Panc1 (cell line): ENCODE data around the gene TANGO6. TPM values are rescaled to one million over a fixed set of nuclear protein-coding genes. Genes with fewer than 3 reads are reported as not detected.

ENCODE experiments used
- ATAC-seq: fragments of 200-7000 bp; cut with Tn5 transposase; 2 replicates; pipeline ENCODE4 v1.9.1; 2020; ENCODE audit warnings: mild to moderate bottlenecking, moderate library complexity
- BruUV-seq: library from RNA; stranded (reverse); fragments of 400-500 nt; replicated peaks from 2 replicates; lab custom pipeline; 2021; lab: Mats Ljungman, UMichigan
- CTCF ChIA-PET: fragments of 300-600 bp; sonication (Branson Sonifier 250); formaldehyde crosslinking; loops from one replicate; lab custom pipeline; 2022; ENCODE audit warnings: antibody characterized with exemption; lab: Charles Lee
- POLR2A ChIA-PET: fragments of 300-600 bp; sonication (Branson Sonifier 250); formaldehyde crosslinking; loops from one replicate; lab custom pipeline; 2022; ENCODE audit warnings: antibody characterized with exemption; lab: Charles Lee
- DNase-seq: peaks from one replicate; pipeline ENCODE4 v3.0.0-alpha.2; 2010; ENCODE audit warnings: low read depth, low spot score
- H3K27ac ChIP-seq: 2 replicates; pipeline ENCODE4 v1.5.1; 2011; ENCODE audit warnings: mild to moderate bottlenecking, low read length, inconsistent platforms
- H3K27me3 ChIP-seq: fragments of 200-500 bp; sonication (Bioruptor generic); 2 replicates; pipeline ENCODE4 v1.6.0; 2014; ENCODE audit warnings: low read length, inconsistent platforms; ENCODE audit not compliant: control insufficient read depth, insufficient read depth
- H3K36me3 ChIP-seq: fragments of 200-500 bp; sonication (Bioruptor generic); 2 replicates; pipeline ENCODE4 v1.5.1; 2014; ENCODE audit warnings: inconsistent platforms, mild to moderate bottlenecking, low read length, moderate library complexity; ENCODE audit not compliant: control insufficient read depth, insufficient read depth
- H3K4me1 ChIP-seq: 2 replicates; pipeline ENCODE4 v1.5.1; 2011; ENCODE audit warnings: inconsistent platforms, mild to moderate bottlenecking, low read length, moderate library complexity; ENCODE audit not compliant: control insufficient read depth, insufficient read depth
- H3K4me3 ChIP-seq, 2 experiments: 2 replicates each; pipeline ENCODE4 v1.5.1; 2011 to 2012; ENCODE audit warnings: low read depth in 2 of 2, low read length in 2 of 2, mild to moderate bottlenecking in 2 of 2, inconsistent platforms in 1 of 2, moderate library complexity in 1 of 2
- H3K9me3 ChIP-seq: fragments of 200-500 bp; sonication (Bioruptor generic); 2 replicates; pipeline ENCODE4 v1.5.1; 2014; ENCODE audit warnings: low read depth, mild to moderate bottlenecking, inconsistent platforms, low read length, moderate library complexity; ENCODE audit not compliant: control insufficient read depth, insufficient read depth
- CTCF ChIP-seq: fragments of 450-650 bp; IDR thresholded peaks from 2 replicates; pipeline ENCODE4 v1.5.1; 2017; ENCODE audit warnings: mild to moderate bottlenecking
- POLR2AphosphoS5 ChIP-seq: IDR thresholded peaks from 2 replicates; pipeline ENCODE4 v1.6.1; 2012; ENCODE audit warnings: mild to moderate bottlenecking, low read depth, low read length, moderate library complexity
- REST ChIP-seq, 2 experiments: IDR thresholded peaks; 2 replicates each; pipeline ENCODE4 v1.6.1; 2011 to 2012; ENCODE audit warnings: low read depth in 2 of 2, control low read depth in 1 of 2, low read length in 1 of 2, mild to moderate bottlenecking in 1 of 2, moderate library complexity in 1 of 2; ENCODE audit not compliant: insufficient read depth in 1 of 2
- SIN3A ChIP-seq: IDR thresholded peaks from 2 replicates; pipeline ENCODE4 v1.6.1; 2012; ENCODE audit warnings: low read depth, mild to moderate bottlenecking, low read length, moderate library complexity, borderline replicate concordance; ENCODE audit not compliant: insufficient read depth
- TCF7L2 ChIP-seq: IDR thresholded peaks from 2 replicates; pipeline ENCODE4 v1.6.1; 2011; ENCODE audit warnings: mild to moderate bottlenecking, low read depth, low read length, inconsistent platforms
- in situ Hi-C: cut with HindIII; loops from 2 replicates; pipeline ENCODE4 v1.10.0; 2016; ENCODE audit warnings: low sequenced_read_pairs, low pct_unique_long_range_greater_than_20kb
- intact Hi-C: fragments of 100-400 bp; cut with micrococcal nuclease; formaldehyde crosslinking; loops from one replicate; pipeline ENCODE4 v1.10.0; 2022; ENCODE audit not compliant: unreplicated experiment
- total RNA-seq: library from RNA; stranded (reverse); gene quantifications from one replicate; pipeline ENCODE4 v1.2.1, GENCODE V29; 2021; ENCODE audit not compliant: unreplicated experiment

TANGO6 gene
- total RNA-seq, 1 experiment from 2014 or later = 11.0 TPM

- BruUV-seq = no TSS peak
- no peak overlapping the region for H3K4me3 ChIP-seq
- DNase-seq (no peak), ATAC-seq (no peak)
- in situ Hi-C loops = no loop called here
- no peak overlapping the region for H3K27ac ChIP-seq
- no peaks in the 10 kb centered on the region for H3K27me3 ChIP-seq
- H3K36me3 ChIP-seq = no peaks in the 10 kb centered on the region
- H3K4me1 ChIP-seq = no peaks in the 10 kb centered on the region
- CTCF ChIA-PET = no interaction called here
- TF ChIP-seq POLR2AphosphoS5 (no peak), TCF7L2 (no peak), SIN3A (no peak), CTCF (no peak), REST (IDR thresholded peaks at IDR 0.05; ENCODE audit: insufficient read depth in 1 of 2, low read depth in 2 of 2, low read length in 1 of 2) (no peak)
- intact Hi-C loops = no loop called here
- H3K9me3 ChIP-seq = no peaks in the 10 kb centered on the region
- POLR2A ChIA-PET = no interaction called here
These were observed 130.3 kb downstream of the TANGO6 start for GRCh38 chr16:68973611-68974120.

- Histone ChIP-seq H3K4me3 (no peak overlapping the region), H3K27ac (no peak overlapping the region), H3K36me3 (no peaks in the 10 kb centered on the region), H3K4me1 (no peaks in the 10 kb centered on the region), H3K27me3 (no peaks in the 10 kb centered on the region), H3K9me3 (no peaks in the 10 kb centered on the region)
- no peak for TF ChIP-seq POLR2AphosphoS5
- no peak for TF ChIP-seq TCF7L2
- TF ChIP-seq REST (IDR thresholded peaks at IDR 0.05; ENCODE audit: insufficient read depth in 1 of 2, low read depth in 2 of 2, low read length in 1 of 2) = no peak
- no peak for TF ChIP-seq SIN3A
- no peak for TF ChIP-seq CTCF
- in situ Hi-C loops (no loop called here), intact Hi-C loops (no loop called here)
- DNase-seq (no peak), ATAC-seq (no peak)
- BruUV-seq = no TSS peak
- CTCF ChIA-PET = interaction anchor here (0.5 kb wide), 1 partner anchor 63 kb away, joined by 6 read pairs; no protein-coding TSS in a partner anchor
- POLR2A ChIA-PET = interaction anchor here (0.6 kb wide), 1 partner anchor 32 kb away, joined by 3 read pairs; no protein-coding TSS in a partner anchor
These were observed 135.1 kb downstream of the TANGO6 start for GRCh38 chr16:68978303-68978954.
